ENCODE results near the gene BMP8A. TPM values are rescaled to one million over a fixed set of nuclear protein-coding genes. Genes with fewer than 3 reads are reported as not detected.

The BMP8A gene
- polyA plus RNA-seq, 1 donor from 2014 or later, result not detected

DNA sequence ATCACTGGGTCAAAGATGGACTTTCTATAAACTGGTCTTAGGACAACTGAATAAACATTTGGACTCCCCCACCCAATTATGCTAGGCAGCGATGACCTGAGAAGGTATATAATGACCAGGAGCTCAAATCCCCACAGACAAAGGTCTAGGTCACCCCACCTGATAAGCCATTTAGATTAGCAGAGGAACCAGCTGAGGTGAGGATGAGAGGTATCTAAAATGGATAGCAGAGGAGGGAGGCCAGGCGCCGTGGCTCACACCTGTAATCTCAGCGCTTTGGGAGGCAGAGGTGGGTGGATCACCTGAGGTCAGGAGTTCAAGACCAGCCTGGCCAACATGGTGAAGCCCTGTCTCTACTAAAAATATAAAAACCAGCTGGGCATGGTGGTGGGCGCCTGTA lies 51.5 kb downstream of the BMP8A start:
- Histone ChIP-seq H3K4me2 (ENCODE audit: low read length) (no peak overlapping the region), H3K9me3 (ENCODE audit: low read length) (no peaks in the 10 kb centered on the region), H4K20me1 (ENCODE audit: insufficient read depth) (no peaks in the 10 kb centered on the region), H3K9me2 (ENCODE audit: insufficient read depth, low read length) (no peaks in the 10 kb centered on the region), H3K27me3 (ENCODE audit: insufficient read depth, low read depth, low read length) (no peaks in the 10 kb centered on the region), H3K4me3 (ENCODE audit: low read length) (no peak overlapping the region), H3K9ac (ENCODE audit: low read length) (no peak overlapping the region), H3K36me3 (ENCODE audit: insufficient read depth, low read length) (peaks cover 5% of the 10 kb centered on the region), H3K79me2 (replicated peaks; ENCODE audit: insufficient read depth, low read length) (no peaks in the 10 kb centered on the region), H3F3A (ENCODE audit: insufficient read depth, low read length, poor library complexity, severe bottlenecking) (no peaks in the 10 kb centered on the region), H2AFZ (ENCODE audit: low read depth, low read length) (no peak overlapping the region), H3K27ac (ENCODE audit: low read length) (no peak overlapping the region)
- no peak for TF ChIP-seq MXI1 (conservative IDR thresholded peaks at IDR 0.05; ENCODE audit: poor library complexity, severe bottlenecking)
- TF ChIP-seq RAD21 (conservative IDR thresholded peaks at IDR 0.05), result no peak
- TF ChIP-seq POLR2AphosphoS5 (IDR thresholded peaks at IDR 0.05), result no peak
- TF ChIP-seq EP300 (conservative IDR thresholded peaks at IDR 0.05; ENCODE audit: poor library complexity, severe bottlenecking), result no peak
- TF ChIP-seq, protein P1, sequence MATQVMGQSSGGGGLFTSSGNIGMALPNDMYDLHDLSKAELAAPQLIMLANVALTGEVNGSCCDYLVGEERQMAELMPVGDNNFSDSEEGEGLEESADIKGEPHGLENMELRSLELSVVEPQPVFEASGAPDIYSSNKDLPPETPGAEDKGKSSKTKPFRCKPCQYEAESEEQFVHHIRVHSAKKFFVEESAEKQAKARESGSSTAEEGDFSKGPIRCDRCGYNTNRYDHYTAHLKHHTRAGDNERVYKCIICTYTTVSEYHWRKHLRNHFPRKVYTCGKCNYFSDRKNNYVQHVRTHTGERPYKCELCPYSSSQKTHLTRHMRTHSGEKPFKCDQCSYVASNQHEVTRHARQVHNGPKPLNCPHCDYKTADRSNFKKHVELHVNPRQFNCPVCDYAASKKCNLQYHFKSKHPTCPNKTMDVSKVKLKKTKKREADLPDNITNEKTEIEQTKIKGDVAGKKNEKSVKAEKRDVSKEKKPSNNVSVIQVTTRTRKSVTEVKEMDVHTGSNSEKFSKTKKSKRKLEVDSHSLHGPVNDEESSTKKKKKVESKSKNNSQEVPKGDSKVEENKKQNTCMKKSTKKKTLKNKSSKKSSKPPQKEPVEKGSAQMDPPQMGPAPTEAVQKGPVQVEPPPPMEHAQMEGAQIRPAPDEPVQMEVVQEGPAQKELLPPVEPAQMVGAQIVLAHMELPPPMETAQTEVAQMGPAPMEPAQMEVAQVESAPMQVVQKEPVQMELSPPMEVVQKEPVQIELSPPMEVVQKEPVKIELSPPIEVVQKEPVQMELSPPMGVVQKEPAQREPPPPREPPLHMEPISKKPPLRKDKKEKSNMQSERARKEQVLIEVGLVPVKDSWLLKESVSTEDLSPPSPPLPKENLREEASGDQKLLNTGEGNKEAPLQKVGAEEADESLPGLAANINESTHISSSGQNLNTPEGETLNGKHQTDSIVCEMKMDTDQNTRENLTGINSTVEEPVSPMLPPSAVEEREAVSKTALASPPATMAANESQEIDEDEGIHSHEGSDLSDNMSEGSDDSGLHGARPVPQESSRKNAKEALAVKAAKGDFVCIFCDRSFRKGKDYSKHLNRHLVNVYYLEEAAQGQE (IDR thresholded peaks at IDR 0.05; ENCODE audit: borderline replicate concordance), result no peak
- TF ChIP-seq EZH2 (IDR thresholded peaks at IDR 0.05; ENCODE audit: borderline replicate concordance, insufficient read depth, low read length, poor library complexity, severe bottlenecking), result no peak
- TF ChIP-seq, protein P2, sequence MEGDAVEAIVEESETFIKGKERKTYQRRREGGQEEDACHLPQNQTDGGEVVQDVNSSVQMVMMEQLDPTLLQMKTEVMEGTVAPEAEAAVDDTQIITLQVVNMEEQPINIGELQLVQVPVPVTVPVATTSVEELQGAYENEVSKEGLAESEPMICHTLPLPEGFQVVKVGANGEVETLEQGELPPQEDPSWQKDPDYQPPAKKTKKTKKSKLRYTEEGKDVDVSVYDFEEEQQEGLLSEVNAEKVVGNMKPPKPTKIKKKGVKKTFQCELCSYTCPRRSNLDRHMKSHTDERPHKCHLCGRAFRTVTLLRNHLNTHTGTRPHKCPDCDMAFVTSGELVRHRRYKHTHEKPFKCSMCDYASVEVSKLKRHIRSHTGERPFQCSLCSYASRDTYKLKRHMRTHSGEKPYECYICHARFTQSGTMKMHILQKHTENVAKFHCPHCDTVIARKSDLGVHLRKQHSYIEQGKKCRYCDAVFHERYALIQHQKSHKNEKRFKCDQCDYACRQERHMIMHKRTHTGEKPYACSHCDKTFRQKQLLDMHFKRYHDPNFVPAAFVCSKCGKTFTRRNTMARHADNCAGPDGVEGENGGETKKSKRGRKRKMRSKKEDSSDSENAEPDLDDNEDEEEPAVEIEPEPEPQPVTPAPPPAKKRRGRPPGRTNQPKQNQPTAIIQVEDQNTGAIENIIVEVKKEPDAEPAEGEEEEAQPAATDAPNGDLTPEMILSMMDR (IDR thresholded peaks at IDR 0.05; ENCODE audit: poor library complexity, severe bottlenecking), result no peak
- no peak for TF ChIP-seq TAF1 (IDR thresholded peaks at IDR 0.05; ENCODE audit: low read depth)
- no peak for TF ChIP-seq SMC3 (conservative IDR thresholded peaks at IDR 0.05; ENCODE audit: poor library complexity)

DNA sequence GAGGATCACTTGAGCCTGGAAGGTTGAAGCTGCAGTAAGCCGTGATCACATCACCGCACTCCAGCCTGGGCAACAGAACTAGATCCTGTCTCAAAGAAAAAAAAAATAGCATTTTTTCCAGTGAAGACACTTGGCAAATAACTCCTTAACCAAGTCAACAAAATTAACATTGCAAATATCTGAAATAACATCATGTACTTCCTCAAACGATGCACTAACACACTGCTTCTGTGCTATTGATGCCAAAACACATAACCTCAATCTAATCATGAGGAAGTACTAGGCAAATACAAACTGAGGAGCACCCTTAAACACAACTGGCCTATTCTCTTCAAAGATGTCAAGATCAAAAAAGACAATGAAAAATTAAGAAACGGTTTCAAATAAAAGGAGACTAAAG lies 52.9 kb downstream of the BMP8A start:
- Histone ChIP-seq H3K27ac (ENCODE audit: low read length) (no peak overlapping the region), H3K9me2 (ENCODE audit: insufficient read depth, low read length) (no peaks in the 10 kb centered on the region), H3K9ac (ENCODE audit: low read length) (no peak overlapping the region), H3K9me3 (ENCODE audit: low read length) (no peaks in the 10 kb centered on the region), H3K79me2 (replicated peaks; ENCODE audit: insufficient read depth, low read length) (no peaks in the 10 kb centered on the region), H3F3A (ENCODE audit: insufficient read depth, low read length, poor library complexity, severe bottlenecking) (no peaks in the 10 kb centered on the region), H3K36me3 (ENCODE audit: insufficient read depth, low read length) (no peaks in the 10 kb centered on the region), H3K4me2 (ENCODE audit: low read length) (no peak overlapping the region), H4K20me1 (ENCODE audit: insufficient read depth) (no peaks in the 10 kb centered on the region), H3K27me3 (ENCODE audit: insufficient read depth, low read depth, low read length) (no peaks in the 10 kb centered on the region), H3K4me3 (ENCODE audit: low read length) (no peak overlapping the region), H2AFZ (ENCODE audit: low read depth, low read length) (no peak overlapping the region)
- TF ChIP-seq TAF1 (IDR thresholded peaks at IDR 0.05; ENCODE audit: low read depth), result no peak
- no peak for TF ChIP-seq EZH2 (IDR thresholded peaks at IDR 0.05; ENCODE audit: borderline replicate concordance, insufficient read depth, low read length, poor library complexity, severe bottlenecking)
- TF ChIP-seq, protein P2 (IDR thresholded peaks at IDR 0.05; ENCODE audit: poor library complexity, severe bottlenecking), result no peak
- no peak for TF ChIP-seq RAD21 (conservative IDR thresholded peaks at IDR 0.05)
- no peak for TF ChIP-seq POLR2AphosphoS5 (IDR thresholded peaks at IDR 0.05)
- TF ChIP-seq EP300 (conservative IDR thresholded peaks at IDR 0.05; ENCODE audit: poor library complexity, severe bottlenecking), result no peak
- no peak for TF ChIP-seq MXI1 (conservative IDR thresholded peaks at IDR 0.05; ENCODE audit: poor library complexity, severe bottlenecking)
- TF ChIP-seq, protein P1 (IDR thresholded peaks at IDR 0.05; ENCODE audit: borderline replicate concordance), result no peak
- no peak for TF ChIP-seq SMC3 (conservative IDR thresholded peaks at IDR 0.05; ENCODE audit: poor library complexity)

Data from neural cell (in vitro differentiated cells).